GM12875 (cell line): Measurements from ENCODE around the gene PEMT.

ENCODE experiments used
- H3K4me3 ChIP-seq: one replicate; pipeline ENCODE4 v1.5.1; 2011; ENCODE audit warnings: low read depth, low read length, control low read depth
- CTCF ChIP-seq: IDR thresholded peaks from 2 replicates; pipeline ENCODE4 v1.5.1; 2011; ENCODE audit warnings: low read depth, mild to moderate bottlenecking, control low read depth, inconsistent platforms, low read length, moderate library complexity, borderline replicate concordance; ENCODE audit not compliant: insufficient read depth

The PEMT gene

DNA sequence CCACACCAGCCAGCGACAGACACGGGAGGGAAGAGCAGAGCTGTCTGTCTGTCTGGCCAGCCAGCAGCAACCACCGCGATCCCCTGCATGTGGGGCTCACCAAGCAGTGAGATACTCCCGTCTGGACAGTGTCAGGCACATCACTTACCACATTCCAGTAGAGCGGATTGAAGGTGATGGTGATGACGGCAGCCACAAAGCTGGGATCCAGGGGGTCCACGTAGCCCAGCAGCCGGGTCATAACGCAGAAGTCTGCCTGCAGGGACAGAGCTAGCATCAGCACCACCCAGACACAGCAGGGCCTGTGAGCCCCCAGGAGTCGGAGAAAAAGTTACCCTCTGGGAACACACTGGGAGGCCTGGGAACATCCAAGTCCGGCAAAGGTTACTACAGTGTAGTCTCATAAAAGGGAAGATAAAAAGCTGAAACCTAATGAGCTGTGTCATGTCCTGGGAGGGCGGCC lies 14.7 kb downstream of the PEMT start:
- no peak for TF ChIP-seq CTCF
- no peak overlapping the region for H3K4me3 ChIP-seq

GRCh38 chr17:17575360-17576251 lies 15.9 kb downstream of the PEMT start:
- no peak for TF ChIP-seq CTCF
- no peak overlapping the region for H3K4me3 ChIP-seq

- H3K4me3 ChIP-seq, result no peak overlapping the region
- TF ChIP-seq CTCF, result no peak
Observed at GRCh38 chr17:17573912-17574311, 17.6 kb downstream of the PEMT start.

DNA sequence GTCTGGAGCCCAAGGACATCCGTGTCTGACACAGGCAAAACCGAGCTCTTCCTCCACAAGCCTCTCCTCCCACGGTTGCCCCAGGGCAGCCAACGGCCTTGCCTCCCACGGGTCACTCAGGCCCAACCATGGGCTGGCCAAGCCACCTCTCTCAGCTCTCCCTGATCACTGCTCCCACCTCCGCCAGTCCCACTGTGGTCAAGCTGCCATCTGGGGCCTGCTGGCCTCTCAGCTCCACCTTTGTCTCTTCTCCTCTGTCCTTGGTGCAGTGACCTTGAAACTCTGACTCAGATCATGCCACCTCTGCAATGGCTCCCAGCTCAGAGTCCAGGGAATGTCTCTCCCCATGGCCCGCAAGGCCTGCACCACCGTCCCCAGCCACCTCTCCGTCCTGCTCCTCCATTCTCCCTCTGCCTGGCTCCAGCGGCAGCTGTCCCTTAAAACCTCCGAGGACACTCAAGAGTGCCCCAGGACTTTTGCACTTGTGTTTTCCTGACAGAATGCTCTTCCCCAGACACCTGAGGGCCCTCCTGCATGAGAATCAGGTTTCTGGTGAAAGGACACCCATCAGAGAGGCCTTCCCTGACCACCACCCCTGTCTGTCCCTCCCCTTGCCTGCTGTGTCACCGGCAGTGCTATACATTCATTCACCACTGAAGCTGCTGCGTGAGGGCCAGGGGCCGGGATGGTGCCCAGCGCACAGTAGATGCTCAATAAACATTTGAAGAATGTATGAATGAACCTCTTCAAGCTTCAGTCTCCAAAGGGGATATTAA lies 19.3 kb downstream of the PEMT start:
- H3K4me3 ChIP-seq, result no peak overlapping the region
- no peak for TF ChIP-seq CTCF

GRCh38 chr17:17570798-17571716 lies 20.5 kb downstream of the PEMT start:
- no peak for TF ChIP-seq CTCF
- no peak overlapping the region for H3K4me3 ChIP-seq

DNA sequence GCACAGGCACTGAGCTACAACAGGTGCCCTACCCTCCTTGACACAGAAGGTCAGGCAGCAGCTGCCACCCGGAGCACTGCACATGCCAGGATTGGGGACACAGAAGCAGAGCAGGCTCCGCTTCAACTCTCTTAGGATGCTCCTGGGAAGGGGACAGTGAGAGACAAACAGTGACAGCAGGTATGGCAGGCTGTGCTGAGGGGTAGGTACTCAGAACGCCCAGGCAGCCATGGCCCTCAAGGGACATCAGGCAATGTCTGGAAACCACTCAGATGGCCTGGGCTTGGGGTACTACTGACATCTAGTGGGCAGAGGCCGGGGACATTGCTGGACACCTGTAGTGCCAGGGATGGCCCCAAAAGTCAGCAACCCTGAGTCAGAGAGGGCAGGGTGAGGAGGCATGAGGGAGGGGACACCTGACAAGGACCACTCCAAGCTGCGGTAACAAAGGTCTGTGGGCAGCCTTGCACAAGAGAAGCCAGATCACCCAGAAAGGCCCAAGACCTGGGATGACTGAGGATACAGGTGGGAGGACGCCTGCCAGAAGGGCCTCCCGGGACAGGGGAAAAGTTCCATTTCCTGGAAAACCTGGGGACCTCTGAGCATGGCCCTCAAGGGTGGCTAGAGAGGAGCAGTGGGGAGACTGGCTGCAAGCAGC lies 21.2 kb downstream of the PEMT start:
- TF ChIP-seq CTCF, result 0 out of 2 replicates have a peak, but pooled peaks have one; percentile 4
- no peak overlapping the region for H3K4me3 ChIP-seq
